K562 (cell line): ENCODE results near the gene PRKG1. TPM values are rescaled to one million over a fixed set of nuclear protein-coding genes. Genes with fewer than 3 reads are reported as not detected.

Experiments used
- ATAC-seq: fragments of 200-7000 bp; cut with Tn5 transposase; 3 replicates; pipeline ENCODE4 v1.9.1; 2020; ENCODE audit warnings: moderate library complexity
- BruUV-seq: library from RNA; stranded (reverse); fragments of 400-500 nt; replicated peaks from 2 replicates; lab custom pipeline; 2021; lab: Mats Ljungman, UMichigan
- CTCF ChIA-PET: fragments of 300-600 bp; formaldehyde crosslinking; extraction: SDS; loops from one replicate; lab custom pipeline; 2021; ENCODE audit warnings: low intra/inter-chr PET ratio; lab: Yijun Ruan, JAX
- POLR2A ChIA-PET: fragments of 300-600, 350-650 bp; sonication (Branson Sonifier 250); formaldehyde crosslinking; extraction: SDS; loops from one replicate; lab custom pipeline; 2021; ENCODE audit warnings: antibody characterized with exemption, inconsistent platforms; lab: Yijun Ruan, JAX
- DNase-seq, 4 experiments: peaks; one replicate each; pipeline versions ENCODE4 v3.0.0 to v3.0.0-alpha.2; 2011 to 2018; ENCODE audit warnings: low spot score in 3 of 4, mixed read lengths in 3 of 4; ENCODE audit errors: extremely low read depth in 1 of 4
- FAIRE-seq: peaks from 2 replicates; lab custom pipeline; 2011; peaks lifted over from hg19 to GRCh38; lab: Jason Lieb, UNC
- H2AFZ ChIP-seq: 2 replicates; pipeline ENCODE4 v1.6.0; 2011; ENCODE audit warnings: low read depth, low read length, control low read depth, inconsistent platforms
- H3K27ac ChIP-seq: fragments of 200-600 bp; 3 replicates; pipeline ENCODE4 v1.8.0; 2011; ENCODE audit warnings: low read depth, mild to moderate bottlenecking, control low read depth, inconsistent platforms, low read length, moderate library complexity, mixed read lengths; ENCODE audit errors: extremely low read depth
- H3K27me3 ChIP-seq, 2 experiments: fragments of 300-600 bp in 1 of 2; 2 replicates in 1 of 2; 3 replicates in 1 of 2; pipeline versions ENCODE4 v1.6.0 to v1.8.0; 2011; ENCODE audit warnings: inconsistent platforms in 2 of 2, low read length in 2 of 2, mild to moderate bottlenecking in 1 of 2, mixed read lengths in 1 of 2, moderate library complexity in 1 of 2; ENCODE audit not compliant: control insufficient read depth in 2 of 2, insufficient read depth in 2 of 2
- H3K36me3 ChIP-seq: fragments of 300-600 bp; 3 replicates; pipeline ENCODE4 v1.8.0; 2011; ENCODE audit warnings: mild to moderate bottlenecking, low read length, inconsistent platforms; ENCODE audit not compliant: control insufficient read depth, insufficient read depth
- H3K4me1 ChIP-seq, 2 experiments: fragments of 200-600 bp in 1 of 2; replicated peaks in 1 of 2; 2 replicates in 1 of 2; 3 replicates in 1 of 2; pipeline versions ENCODE4 v1.5.1 to v1.8.0; 2011; ENCODE audit warnings: inconsistent platforms in 2 of 2, low read length in 2 of 2, mild to moderate bottlenecking in 1 of 2, mixed read lengths in 1 of 2, moderate library complexity in 1 of 2; ENCODE audit not compliant: control insufficient read depth in 2 of 2, insufficient read depth in 2 of 2
- H3K4me2 ChIP-seq: 2 replicates; pipeline ENCODE4 v1.6.1; 2011; ENCODE audit warnings: low read length, control low read depth, inconsistent platforms, mixed read lengths; ENCODE audit not compliant: insufficient read depth
- H3K4me3 ChIP-seq: fragments of 200-600 bp; sonication (generic), shearing (Covaris generic); 2 replicates; pipeline ENCODE4 v1.5.1; 2016; ENCODE audit warnings: control low read depth, inconsistent platforms
- H3K79me2 ChIP-seq: fragments of 200-600 bp; 3 replicates; pipeline ENCODE4 v1.8.0; 2011; ENCODE audit warnings: low read length, inconsistent platforms; ENCODE audit not compliant: control insufficient read depth, insufficient read depth
- H3K9ac ChIP-seq, 2 experiments: 2 replicates each; pipeline versions ENCODE4 v1.6.0 to v1.6.1; 2011; ENCODE audit warnings: low read depth in 2 of 2, low read length in 2 of 2, control low read depth in 1 of 2, inconsistent platforms in 1 of 2, mild to moderate bottlenecking in 1 of 2, mixed read lengths in 1 of 2; ENCODE audit not compliant: insufficient read depth in 1 of 2
- H3K9me1 ChIP-seq: one replicate; pipeline ENCODE4 v1.6.0; 2011; ENCODE audit warnings: inconsistent platforms, mild to moderate bottlenecking, low read length, moderate library complexity; ENCODE audit not compliant: control insufficient read depth, insufficient read depth
- H3K9me3 ChIP-seq: replicated peaks from 2 replicates; pipeline ENCODE4 v1.5.1; 2011; ENCODE audit warnings: low read depth, low read length, inconsistent platforms; ENCODE audit not compliant: control insufficient read depth, insufficient read depth
- H4K20me1 ChIP-seq: replicated peaks from 2 replicates; pipeline ENCODE4 v1.6.1; 2011; ENCODE audit warnings: low read length, inconsistent platforms, mixed read lengths; ENCODE audit not compliant: control insufficient read depth, insufficient read depth
- ARID3B ChIP-seq: fragments of 250-450 bp; sonication (Bioruptor Pico); IDR thresholded peaks from 2 replicates; pipeline ENCODE4 v1.4.0; 2020; ENCODE audit warnings: borderline replicate concordance
- BMI1 ChIP-seq: fragments of 150-350 bp; IDR thresholded peaks from 2 replicates; pipeline ENCODE4 v1.6.1; 2014; ENCODE audit warnings: low read length
- C11orf30 ChIP-seq: fragments of 450-650 bp; IDR thresholded peaks from 2 replicates; pipeline ENCODE4 v1.6.1; 2016; ENCODE audit warnings: low read depth, mild to moderate bottlenecking
- RBFOX2 ChIP-seq: fragments of 200-400 bp; formaldehyde crosslinking; IDR thresholded peaks from 2 replicates; pipeline ENCODE4 v1.6.1; 2017; ENCODE audit warnings: low read depth, mild to moderate bottlenecking, low read length, moderate library complexity
- SNRNP70 ChIP-seq: fragments of 200-400 bp; formaldehyde crosslinking; optimal IDR thresholded peaks from 2 replicates; pipeline ENCODE3; 2017; ENCODE audit warnings: low read depth, low read length
- XRCC5 ChIP-seq: fragments of 200-400 bp; formaldehyde crosslinking; IDR thresholded peaks from 2 replicates; pipeline ENCODE4 v1.6.1; 2017; ENCODE audit warnings: low read depth, mild to moderate bottlenecking, low read length
- ZZZ3 ChIP-seq: fragments of 450-650 bp; IDR thresholded peaks from 2 replicates; pipeline ENCODE4 v1.6.1; 2016; ENCODE audit warnings: antibody characterized with exemption, mild to moderate bottlenecking, moderate library complexity
- WGBS: fragments of 100-300 bp; shearing (Covaris generic); methylation state at CpG from one replicate; pipeline ENCODE4 v1.1.6; 2016; ENCODE audit warnings: low coverage, mixed read lengths; ENCODE audit not compliant: insufficient coverage; ENCODE audit errors: missing lambda C conversion rate; 5-methylcytosine and 5-hydroxymethylcytosine counted together
- in situ Hi-C: fragments of 300-500 bp; cut with MboI; formaldehyde crosslinking; loops from 4 replicates; pipeline ENCODE4 v1.15.0; 2018; ENCODE audit warnings: inconsistent platforms, mixed read lengths
- intact Hi-C: fragments of 100-400 bp; cut with micrococcal nuclease; formaldehyde crosslinking; loops from 2 replicates; pipeline ENCODE4 v1.14.2; 2022
- polyA plus RNA-seq, 8 experiments: library from polyadenylated mRNA; depleted of rRNA in 4 of 8; stranded (reverse) in 5 of 8; unstranded in 3 of 8; fragments of >200 nt; fragmentation: Nextera tagmentation in 2 of 8; fragmentation: Illumina TruSeq in 1 of 8; extraction: Ambion mirVana in 2 of 8; extraction: Trizol in 1 of 8; gene quantifications; 2 replicates each; pipeline versions ENCODE4 v1.2.1 to v1.2.3, GENCODE V29; 2011 to 2014; ENCODE audit warnings: inconsistent platforms in 1 of 8, missing spikeins in 1 of 8
- total RNA-seq, 7 experiments: library from RNA; depleted of rRNA in 6 of 7; stranded (reverse); fragments of >200 nt in 6 of 7; fragmentation: Illumina TruSeq in 2 of 7; extraction: Trizol in 2 of 7; gene quantifications; 2 replicates each; pipeline versions ENCODE4 v1.2.1 to v1.2.3, GENCODE V29; 2011 to 2021; ENCODE audit warnings: low replicate concordance in 1 of 7

The PRKG1 gene
- total and polyA plus RNA-seq, 9 of the 15 experiments (the other 6 are each of a cell fraction or from before 2014, with no cell fraction given), result 0.22 TPM; not detected in 8

GRCh38 chr10:52326382-52326781, 1252.1 kb downstream of the PRKG1 start:
- no peak for DNase-seq
- H3K4me2 ChIP-seq, result no peak overlapping the region
- H3K27ac ChIP-seq, result no peak overlapping the region
- ChIA-PET CTCF (no interaction called here), POLR2A (no interaction called here)
- no peak for TF ChIP-seq ARID3B (CRISPR knock-in tag)
- TF ChIP-seq XRCC5, result no peak
- TF ChIP-seq SNRNP70, result no peak
- TF ChIP-seq BMI1, result no peak
- no peak for TF ChIP-seq ZZZ3
- TF ChIP-seq C11orf30, result no peak
- no peak for TF ChIP-seq RBFOX2
- no peak overlapping the region for H2AFZ ChIP-seq
- intact Hi-C loops, result no loop called here
- in situ Hi-C loops, result no loop called here
- H4K20me1 ChIP-seq, result no peaks in the 10 kb centered on the region
- no peak overlapping the region for H3K9ac ChIP-seq
- no peaks in the 10 kb centered on the region for H3K27me3 ChIP-seq
- H3K79me2 ChIP-seq, result no peaks in the 10 kb centered on the region
- no peaks in the 10 kb centered on the region for H3K9me3 ChIP-seq
- no peak for ATAC-seq
- H3K9me1 ChIP-seq, result no peaks in the 10 kb centered on the region
- 3% methylated on average over 2 of the region's 2 CpGs for WGBS
- no peaks in the 10 kb centered on the region for H3K4me1 ChIP-seq
- no TSS peak for BruUV-seq
- no peak overlapping the region for H3K4me3 ChIP-seq
- H3K36me3 ChIP-seq, result no peaks in the 10 kb centered on the region
- FAIRE-seq, result no peak
